ENCODE measurements around the gene NEK8.

GRCh38 chr17:28706471-28707338 is 21.9 kb upstream of the NEK8 start:
- no peak for TF ChIP-seq POLR2AphosphoS5 (IDR thresholded peaks at IDR 0.05)
- TF ChIP-seq POLR2A (IDR thresholded peaks at IDR 0.05): no peak
- TF ChIP-seq CTCF (IDR thresholded peaks at IDR 0.05): no peak
